GM19099 (cell line): ENCODE data around the gene CHST1.

ENCODE experiments used
- POLR2A ChIP-seq: IDR thresholded peaks from 3 replicates; pipeline ENCODE4 v1.6.1; 2011; ENCODE audit warnings: low read depth; ENCODE audit not compliant: insufficient read length; ENCODE audit errors: extremely low read depth

Gene CHST1

DNA sequence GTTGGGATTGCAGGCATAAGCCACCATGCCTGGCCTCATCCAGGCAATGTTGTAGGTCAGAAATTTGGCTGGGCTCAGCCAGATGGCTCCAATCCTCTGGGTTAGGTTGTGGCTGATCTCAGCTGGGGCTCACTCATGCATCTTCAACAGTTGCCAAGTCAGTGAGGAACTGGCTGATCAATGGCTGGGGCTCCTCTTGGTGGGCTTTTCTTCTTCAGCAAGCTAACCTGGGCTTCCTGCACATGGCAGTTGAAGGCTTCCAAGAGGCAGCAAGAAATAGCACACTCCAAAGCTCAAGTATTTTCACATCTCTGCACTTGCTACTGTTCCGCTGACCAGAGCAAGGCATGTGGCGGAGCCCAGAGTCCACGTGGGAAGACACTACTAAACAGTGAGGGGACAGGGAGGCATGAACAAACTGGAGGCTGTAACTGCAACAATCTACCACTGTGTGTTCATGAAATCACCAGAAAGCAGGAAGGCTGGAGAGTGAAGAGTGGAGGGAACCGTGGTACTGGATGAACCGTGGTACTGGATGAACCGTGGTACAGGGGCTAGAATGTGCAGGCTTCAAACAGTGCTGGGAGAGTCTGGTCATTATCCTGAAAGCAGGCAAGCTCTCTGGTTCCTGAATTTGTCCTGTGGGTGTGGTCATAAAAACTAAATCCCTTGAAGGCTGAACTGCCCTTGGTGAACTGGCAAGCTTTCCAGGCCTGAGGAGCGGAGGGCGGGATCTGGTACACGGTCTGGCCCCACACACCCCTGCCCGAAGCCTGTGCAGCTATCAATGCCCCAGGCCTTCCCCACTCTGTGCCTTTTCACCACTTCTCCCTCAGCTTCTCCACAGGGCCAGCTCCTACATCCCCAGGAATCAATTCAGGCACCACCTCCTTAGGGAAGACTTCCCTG lies 20.2 kb downstream of the CHST1 start:
- TF ChIP-seq POLR2A = no peak

DNA sequence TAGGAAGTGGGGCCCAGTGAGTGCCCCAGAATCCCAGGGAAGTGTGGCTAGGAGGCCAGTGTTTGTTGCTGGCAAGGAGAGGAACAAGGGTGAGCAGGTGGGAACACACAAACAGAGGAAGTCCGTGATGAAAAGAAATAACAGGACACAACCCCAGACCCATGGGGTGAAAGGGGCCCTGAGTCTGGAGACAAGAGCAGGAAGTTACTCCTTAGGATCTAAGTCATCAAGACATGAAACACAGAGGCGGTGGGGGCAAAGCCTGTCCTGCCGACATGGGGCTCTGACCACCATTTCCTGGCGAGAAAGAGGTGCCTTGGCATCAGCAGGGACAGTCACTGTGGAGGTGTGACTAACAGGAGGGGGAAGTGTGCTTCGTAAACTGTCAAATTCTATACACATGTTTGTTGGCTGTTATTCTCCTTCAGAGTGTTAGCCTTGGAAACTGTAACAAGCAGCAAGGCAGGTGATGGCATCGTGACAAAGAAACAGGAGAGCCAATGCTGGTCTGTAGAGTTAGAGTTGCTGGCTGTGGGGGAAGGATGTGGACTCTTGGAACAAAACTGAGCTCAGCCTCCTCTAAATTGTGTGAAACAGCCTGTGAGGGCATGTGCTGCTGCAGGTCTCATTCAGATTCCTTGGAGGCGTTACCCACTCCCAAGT lies 21.7 kb downstream of the CHST1 start:
- TF ChIP-seq POLR2A = no peak

DNA sequence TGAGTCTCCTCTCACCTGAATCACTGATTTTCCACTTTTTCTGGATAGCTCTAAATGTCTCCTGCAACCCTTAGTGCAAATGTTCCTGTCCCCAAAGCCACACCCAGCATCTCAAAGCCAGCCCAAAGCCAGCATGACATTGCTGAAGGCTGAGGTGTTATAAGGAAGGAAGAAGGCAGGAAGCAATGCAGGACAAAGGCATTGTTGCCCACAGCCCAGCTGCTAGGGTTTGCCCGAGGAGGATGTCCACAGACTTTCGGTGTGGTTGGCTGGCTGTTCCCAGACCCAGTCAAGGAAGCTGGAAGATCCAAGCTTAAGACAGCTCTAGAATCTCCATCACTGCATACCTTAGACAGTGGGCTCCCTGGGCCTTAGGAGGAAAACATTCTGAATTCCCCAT lies 23.5 kb downstream of the CHST1 start:
- no peak for TF ChIP-seq POLR2A

DNA sequence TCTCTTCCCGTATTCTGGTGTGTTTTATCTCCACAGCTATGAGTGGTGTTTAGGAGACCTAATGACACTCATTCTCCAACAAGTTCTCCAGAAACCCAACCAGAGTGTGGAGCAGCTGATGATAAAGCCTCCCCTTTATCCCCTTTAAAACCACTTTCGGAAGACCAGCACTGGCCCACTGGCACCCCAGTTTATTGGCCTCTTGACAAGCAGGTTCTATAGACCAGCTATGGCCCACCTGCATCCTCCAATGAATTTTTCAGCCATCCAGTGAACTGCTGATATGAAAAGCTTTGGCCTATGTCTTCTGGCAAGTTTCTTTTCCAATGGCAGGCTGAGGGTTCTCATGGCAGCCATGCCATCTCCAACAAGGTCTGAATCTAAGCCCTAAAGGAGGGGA lies 27.4 kb downstream of the CHST1 start:
- TF ChIP-seq POLR2A = no peak

DNA sequence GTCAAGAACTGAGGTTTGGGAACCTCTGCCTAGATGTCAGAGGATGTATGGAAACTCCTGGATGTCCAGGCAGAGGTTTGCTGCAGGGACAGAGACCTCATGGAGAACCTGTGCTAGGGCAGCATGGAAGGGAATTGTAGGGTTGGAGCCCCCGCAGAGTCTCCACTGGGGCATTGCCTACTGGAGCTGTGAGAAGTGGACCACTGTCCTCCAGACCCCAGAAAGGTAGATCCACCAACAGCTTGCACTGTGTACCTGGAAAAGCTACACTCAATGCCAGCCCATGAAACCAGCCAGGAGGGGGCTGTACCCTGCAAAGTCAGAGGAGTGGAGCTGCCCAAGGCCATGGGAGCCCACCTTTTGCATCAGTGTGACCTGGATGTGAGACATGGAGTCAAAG lies 29.5 kb downstream of the CHST1 start:
- TF ChIP-seq POLR2A = no peak

DNA sequence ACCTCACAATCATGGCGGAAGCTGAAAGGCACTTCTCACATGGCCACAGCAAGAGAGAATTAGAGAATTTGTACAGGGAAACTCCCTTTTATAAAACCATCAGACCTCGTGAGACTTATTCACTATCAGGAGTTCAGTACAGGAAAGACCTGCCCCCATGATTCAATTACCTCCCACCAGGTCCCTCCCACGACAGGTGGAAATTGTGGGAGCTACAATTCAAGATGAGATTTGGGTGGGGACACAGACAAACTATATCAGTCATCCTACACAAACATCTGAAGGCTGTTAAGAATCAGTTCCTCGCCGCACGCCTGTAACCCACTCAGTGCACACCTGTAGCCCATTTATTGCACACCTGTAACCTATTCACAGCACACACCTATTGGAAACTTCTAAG lies 39.8 kb downstream of the CHST1 start:
- TF ChIP-seq POLR2A = no peak

DNA sequence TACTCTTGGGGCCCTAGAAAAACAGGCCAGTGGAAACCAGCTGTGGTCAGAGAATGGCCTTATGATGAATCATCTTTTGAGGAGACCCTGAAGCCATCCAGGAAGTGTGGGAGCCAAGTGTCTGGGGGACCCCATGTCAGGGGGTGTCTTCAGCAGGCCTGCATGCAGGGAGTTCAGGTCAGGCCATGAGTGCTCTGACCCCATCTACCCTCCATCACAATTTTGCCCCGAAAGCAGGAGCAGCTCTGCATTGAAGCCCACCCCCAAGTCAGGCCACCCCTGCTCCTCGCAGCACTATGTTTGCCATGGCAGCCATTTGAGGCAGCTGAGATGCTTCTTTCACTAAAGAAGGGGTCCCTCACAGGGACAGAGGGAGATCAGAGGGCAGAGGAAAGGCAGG lies 41.3 kb downstream of the CHST1 start:
- no peak for TF ChIP-seq POLR2A

DNA sequence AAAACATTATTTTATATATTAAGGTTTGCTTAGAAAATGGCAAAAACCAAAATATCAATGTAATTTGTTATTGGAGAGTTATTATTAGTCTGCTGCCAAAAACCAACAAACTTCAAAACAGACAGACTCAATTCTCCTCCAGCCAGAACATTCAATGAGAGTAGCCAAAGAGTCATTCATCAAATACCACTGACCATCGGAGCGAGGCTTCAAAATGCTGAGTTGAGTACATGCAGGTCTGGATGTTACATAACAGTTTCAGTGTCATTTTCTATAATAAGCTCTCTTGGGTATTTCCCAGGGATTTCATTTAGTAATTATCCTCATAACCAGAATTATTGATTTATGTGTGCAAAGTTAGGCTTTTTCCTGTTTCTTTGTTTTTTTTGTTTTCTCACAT lies 42.6 kb downstream of the CHST1 start:
- TF ChIP-seq POLR2A = no peak

DNA sequence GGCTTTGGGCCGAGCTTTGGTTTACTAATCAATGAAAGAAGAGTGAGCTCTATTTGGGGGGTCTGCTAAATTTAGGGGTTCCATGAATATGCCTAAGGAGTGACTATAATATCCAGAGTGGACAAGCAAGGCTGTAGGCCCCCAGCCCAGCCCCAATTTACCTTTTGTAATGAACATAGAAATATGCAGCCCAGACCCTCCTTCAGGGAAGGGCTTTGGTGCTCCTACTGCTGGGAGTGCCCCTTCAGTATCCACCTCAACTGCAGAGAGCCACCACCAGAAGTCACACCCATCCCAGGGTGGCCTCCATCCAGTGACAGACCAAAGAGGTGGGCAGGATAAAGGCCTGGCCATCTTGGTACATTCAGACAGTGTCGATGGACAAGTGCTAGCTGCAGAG lies 43.1 kb downstream of the CHST1 start:
- TF ChIP-seq POLR2A = no peak

DNA sequence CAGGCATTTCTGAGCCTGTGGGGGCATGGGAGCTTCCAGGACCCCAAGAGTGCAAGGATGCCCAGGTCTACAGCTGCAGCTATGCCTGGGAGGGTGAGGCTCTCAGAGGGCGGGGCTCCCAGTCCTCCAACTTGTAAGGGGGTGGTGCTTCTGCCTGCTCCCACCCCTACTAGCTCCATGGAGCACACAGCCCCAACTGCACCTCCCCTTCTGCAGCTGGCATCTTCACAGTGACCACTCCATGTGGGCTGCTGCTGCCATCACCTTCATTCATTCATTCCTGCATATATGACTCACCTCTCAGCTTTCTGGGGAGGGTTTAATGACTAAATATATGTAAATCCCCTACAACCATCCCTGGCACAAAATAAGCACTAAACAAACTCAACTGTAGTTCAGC lies 43.8 kb downstream of the CHST1 start:
- no peak for TF ChIP-seq POLR2A

DNA sequence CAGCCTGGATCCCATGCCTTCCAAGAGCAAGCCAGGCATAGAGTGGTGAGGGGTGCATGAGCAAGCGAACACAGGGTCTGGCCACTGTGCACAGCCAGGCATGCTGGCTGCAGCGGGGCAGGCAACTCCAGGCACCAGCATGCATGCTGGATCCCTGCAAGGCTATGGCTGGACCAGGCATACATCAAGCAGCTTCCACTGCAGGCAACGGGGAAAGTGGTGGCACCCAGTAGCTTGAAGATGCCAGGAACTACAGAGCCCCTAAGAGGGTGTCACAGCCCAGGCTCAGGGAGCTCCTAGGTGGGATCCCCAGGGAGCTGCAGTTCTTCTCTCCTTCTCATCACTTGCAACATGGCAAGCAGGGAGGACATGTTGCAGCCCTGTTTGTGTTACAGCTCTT lies 45.2 kb downstream of the CHST1 start:
- TF ChIP-seq POLR2A = no peak

DNA sequence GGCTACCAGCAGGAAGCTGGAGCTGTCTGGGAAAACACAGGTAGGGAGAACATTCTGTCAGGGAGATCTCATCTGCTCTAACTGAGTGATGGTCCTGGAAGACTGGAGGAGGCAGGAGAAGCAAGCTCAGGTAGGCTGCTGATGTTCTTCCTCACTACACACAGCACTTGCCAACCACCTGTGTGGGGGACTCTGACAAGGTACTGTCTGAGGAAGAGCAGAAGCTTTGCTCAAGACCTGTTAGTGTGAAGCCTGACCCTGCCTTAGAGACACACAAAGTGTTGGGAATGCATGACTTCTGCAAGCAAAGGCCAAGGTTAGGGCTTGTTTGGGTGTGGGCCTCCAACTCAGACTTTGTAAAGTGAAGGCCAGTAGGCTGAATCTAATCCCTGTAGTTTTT lies 46.5 kb downstream of the CHST1 start:
- TF ChIP-seq POLR2A = no peak

DNA sequence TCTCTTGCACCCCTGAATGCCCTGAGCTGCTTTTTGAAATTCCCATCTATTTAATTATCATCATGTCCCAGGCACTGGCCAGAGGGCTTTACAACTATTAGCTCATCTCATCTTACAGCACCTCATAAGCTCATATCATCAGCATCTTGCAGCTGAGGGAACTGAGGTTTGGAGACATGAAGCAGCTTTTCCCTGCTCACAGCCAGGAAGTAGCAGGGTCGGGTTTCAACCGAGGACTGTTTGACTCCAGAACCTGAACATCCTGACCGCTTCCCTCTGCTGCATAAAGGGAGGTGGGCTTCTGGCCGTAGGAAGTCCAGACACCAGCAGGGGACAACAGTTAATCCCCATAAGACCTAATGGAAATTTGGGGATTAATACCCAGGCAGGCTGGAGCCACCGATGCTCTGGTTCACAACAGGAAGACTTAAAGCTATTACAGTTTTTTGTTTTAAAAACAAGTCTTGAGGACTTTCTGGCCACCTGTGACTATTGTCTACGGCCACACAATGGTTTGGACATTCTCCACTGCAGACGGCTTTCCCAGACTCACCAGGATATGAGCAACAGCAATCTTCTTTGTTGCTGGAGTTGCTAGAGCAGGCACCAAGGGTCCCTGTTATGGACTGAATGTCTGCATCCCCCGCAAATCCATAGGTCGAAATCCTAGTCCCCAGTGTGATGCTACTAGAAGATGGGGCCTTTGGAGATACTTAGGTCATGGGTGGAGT lies 47.4 kb downstream of the CHST1 start:
- TF ChIP-seq POLR2A = no peak

DNA sequence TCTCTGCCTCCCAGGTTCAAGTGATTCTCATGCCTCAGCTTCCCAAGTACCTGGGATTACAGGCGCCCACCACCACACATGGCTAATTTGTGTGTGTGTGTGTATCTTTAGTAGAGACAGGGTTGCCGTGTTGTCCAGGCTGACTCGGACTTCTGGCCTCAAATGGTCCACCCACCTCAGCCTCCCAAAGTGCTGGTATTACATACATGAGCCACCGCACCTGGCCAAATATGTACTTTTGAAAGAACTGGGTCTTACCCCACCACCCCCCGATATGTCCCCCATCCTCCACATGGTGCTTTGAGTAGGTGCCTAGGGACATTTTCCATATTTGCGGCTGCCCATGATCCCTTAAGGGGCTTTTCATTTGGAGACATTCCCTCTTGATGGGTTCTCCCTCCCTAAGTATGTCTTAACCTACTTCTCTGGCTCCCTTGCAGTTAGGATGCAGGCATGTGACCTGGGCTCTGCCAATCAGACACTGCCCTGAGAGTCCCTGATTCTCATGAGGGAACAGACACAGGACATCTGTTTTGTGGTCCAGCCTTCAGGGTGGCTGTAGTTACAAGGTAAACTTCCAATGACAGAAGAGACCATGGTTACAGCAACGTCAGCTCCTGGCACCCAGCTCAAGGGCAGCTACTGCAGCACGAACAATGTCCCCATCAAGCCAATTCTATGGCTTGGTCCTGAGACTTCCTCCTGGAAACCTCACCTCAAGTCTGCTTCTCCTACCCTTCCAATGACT lies 48.4 kb downstream of the CHST1 start:
- TF ChIP-seq POLR2A = no peak
